ENCODE measurements around the gene FRMPD3.

DNA sequence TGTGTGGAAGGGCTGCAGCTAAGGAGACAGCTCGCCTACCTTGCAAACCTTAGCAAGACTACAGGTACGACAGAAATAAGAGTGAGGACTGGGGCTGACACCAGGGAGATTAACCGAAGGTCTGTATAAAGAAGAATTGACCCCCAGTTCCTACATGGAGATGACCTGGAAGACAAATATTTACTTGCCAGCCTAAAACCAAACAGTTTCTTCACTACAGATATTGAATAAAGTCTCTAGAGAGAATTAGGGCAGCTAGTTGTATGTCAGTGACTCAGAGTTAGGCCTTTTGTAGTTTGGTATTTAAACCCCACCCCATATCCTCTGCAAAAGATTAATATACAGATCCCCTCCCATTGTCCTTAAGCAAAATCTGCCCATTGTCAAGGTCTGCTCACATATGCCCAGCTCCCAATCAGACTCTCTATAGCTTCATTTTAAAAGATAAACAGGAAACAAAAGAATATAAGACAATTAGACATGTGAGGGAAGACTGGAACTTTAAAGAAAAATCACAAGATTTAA, 28.1 kb upstream of the FRMPD3 start:
- TF ChIP-seq, protein P1, sequence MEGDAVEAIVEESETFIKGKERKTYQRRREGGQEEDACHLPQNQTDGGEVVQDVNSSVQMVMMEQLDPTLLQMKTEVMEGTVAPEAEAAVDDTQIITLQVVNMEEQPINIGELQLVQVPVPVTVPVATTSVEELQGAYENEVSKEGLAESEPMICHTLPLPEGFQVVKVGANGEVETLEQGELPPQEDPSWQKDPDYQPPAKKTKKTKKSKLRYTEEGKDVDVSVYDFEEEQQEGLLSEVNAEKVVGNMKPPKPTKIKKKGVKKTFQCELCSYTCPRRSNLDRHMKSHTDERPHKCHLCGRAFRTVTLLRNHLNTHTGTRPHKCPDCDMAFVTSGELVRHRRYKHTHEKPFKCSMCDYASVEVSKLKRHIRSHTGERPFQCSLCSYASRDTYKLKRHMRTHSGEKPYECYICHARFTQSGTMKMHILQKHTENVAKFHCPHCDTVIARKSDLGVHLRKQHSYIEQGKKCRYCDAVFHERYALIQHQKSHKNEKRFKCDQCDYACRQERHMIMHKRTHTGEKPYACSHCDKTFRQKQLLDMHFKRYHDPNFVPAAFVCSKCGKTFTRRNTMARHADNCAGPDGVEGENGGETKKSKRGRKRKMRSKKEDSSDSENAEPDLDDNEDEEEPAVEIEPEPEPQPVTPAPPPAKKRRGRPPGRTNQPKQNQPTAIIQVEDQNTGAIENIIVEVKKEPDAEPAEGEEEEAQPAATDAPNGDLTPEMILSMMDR (conservative IDR thresholded peaks at IDR 0.05; ENCODE audit: low read length), result no peak
- no peak for TF ChIP-seq EZH2phosphoT487 (IDR thresholded peaks at IDR 0.05; ENCODE audit: borderline replicate concordance)

All from Loucy (cell line).